GM23338 (cell line): ENCODE measurements around the gene OR7G1. TPM values are rescaled to one million over a fixed set of nuclear protein-coding genes. Genes with fewer than 3 reads are reported as not detected.

Experiments
- ATAC-seq: fragments of 200-7000 bp; cut with Tn5 transposase; 3 replicates; pipeline ENCODE4 v1.9.1; 2020
- DNase-seq: peaks from one replicate; pipeline ENCODE4 v3.0.0-alpha.2; 2015; ENCODE audit warnings: low spot score
- H2AFZ ChIP-seq: fragments of 200-600 bp; sonication (generic); 2 replicates; pipeline ENCODE4 v1.8.0; 2016; ENCODE audit warnings: antibody characterized with exemption, mild to moderate bottlenecking, moderate library complexity
- H3F3A ChIP-seq: fragments of 200-600 bp; sonication (generic); replicated peaks from 2 replicates; pipeline ENCODE4 v1.8.0; 2017; ENCODE audit warnings: antibody characterized with exemption, mixed run types, low read depth
- H3K27ac ChIP-seq: fragments of 200-600 bp; sonication (generic); 2 replicates; pipeline ENCODE4 v1.6.1; 2016; ENCODE audit warnings: low read depth
- H3K27me3 ChIP-seq: fragments of 200-600 bp; sonication (generic); 2 replicates; pipeline ENCODE4 v1.8.0; 2016; ENCODE audit warnings: mild to moderate bottlenecking, mixed run types, moderate library complexity; ENCODE audit not compliant: insufficient read depth
- H3K36me3 ChIP-seq: fragments of 200-600 bp; sonication (generic); 2 replicates; pipeline ENCODE4 v1.8.0; 2016; ENCODE audit warnings: mild to moderate bottlenecking; ENCODE audit not compliant: insufficient read depth
- H3K4me1 ChIP-seq: fragments of 200-600 bp; sonication (generic); 2 replicates; pipeline ENCODE4 v1.8.0; 2016; ENCODE audit warnings: mild to moderate bottlenecking, moderate library complexity; ENCODE audit not compliant: insufficient read depth
- H3K4me2 ChIP-seq: fragments of 200-600 bp; sonication (generic); 2 replicates; pipeline ENCODE4 v1.7.1; 2017; ENCODE audit warnings: mixed run types
- H3K4me3 ChIP-seq: fragments of 200-600 bp; sonication (generic); 2 replicates; pipeline ENCODE4 v1.6.1; 2016; ENCODE audit warnings: mixed run types
- H3K79me2 ChIP-seq: fragments of 200-600 bp; sonication (generic); replicated peaks from 2 replicates; pipeline ENCODE4 v1.8.0; 2017; ENCODE audit warnings: mild to moderate bottlenecking; ENCODE audit not compliant: insufficient read depth
- H3K9me2 ChIP-seq: fragments of 200-600 bp; sonication (generic); 2 replicates; pipeline ENCODE4 v1.8.0; 2017; ENCODE audit not compliant: insufficient read depth
- H4K20me1 ChIP-seq: fragments of 200-600 bp; sonication (generic); replicated peaks from 2 replicates; pipeline ENCODE4 v1.8.0; 2017; ENCODE audit warnings: mild to moderate bottlenecking; ENCODE audit not compliant: insufficient read depth
- H3K27ac Mint-ChIP-seq: 2 replicates; pipeline ENCODE4 v1.8.0; 2020; ENCODE audit warnings: inconsistent platforms, mild to moderate bottlenecking, moderate library complexity, mixed read lengths
- H3K27me3 Mint-ChIP-seq: 3 replicates; pipeline ENCODE4 v1.8.0; 2022; ENCODE audit warnings: low read depth, mild to moderate bottlenecking, moderate library complexity, mixed read lengths, inconsistent platforms; ENCODE audit not compliant: insufficient read depth, poor library complexity
- H3K36me3 Mint-ChIP-seq: 3 replicates; pipeline ENCODE4 v1.8.0; 2021; ENCODE audit warnings: low read depth, mild to moderate bottlenecking, inconsistent platforms, moderate library complexity, mixed read lengths
- H3K4me1 Mint-ChIP-seq: 3 replicates; pipeline ENCODE4 v1.8.0; 2020; ENCODE audit warnings: mild to moderate bottlenecking, inconsistent platforms, mixed read lengths
- H3K4me3 Mint-ChIP-seq: 3 replicates; pipeline ENCODE4 v1.8.0; 2021; ENCODE audit warnings: moderate library complexity, mild to moderate bottlenecking, inconsistent platforms, mixed read lengths
- H3K9me3 Mint-ChIP-seq: 3 replicates; pipeline ENCODE4 v1.8.0; 2020; ENCODE audit warnings: moderate library complexity, mild to moderate bottlenecking, inconsistent platforms, mixed read lengths
- CREB1 ChIP-seq: fragments of 250-450 bp; sonication (Bioruptor Pico); IDR thresholded peaks from 2 replicates; pipeline ENCODE4 v1.5.0; 2020; ENCODE audit warnings: low read depth, mild to moderate bottlenecking, moderate library complexity
- CTCF ChIP-seq, 2 experiments: fragments of 200-600 bp in 1 of 2; sonication (generic) in 1 of 2; conservative IDR thresholded peaks; 2 replicates each; pipeline versions ENCODE4 v1.5.1 to v1.6.1; 2016 to 2017; ENCODE audit warnings: antibody characterized with exemption in 2 of 2, low read depth in 2 of 2, mild to moderate bottlenecking in 2 of 2, moderate library complexity in 1 of 2
- ETS1 ChIP-seq: IDR thresholded peaks from 2 replicates; pipeline ENCODE4 v1.6.1; 2016; ENCODE audit warnings: antibody characterized with exemption
- EZH2 ChIP-seq: fragments of 200-600 bp; sonication (generic); IDR thresholded peaks from one replicate; pipeline ENCODE4 v1.8.0; 2017; ENCODE audit warnings: antibody characterized with exemption, mild to moderate bottlenecking, low read depth; ENCODE audit not compliant: unreplicated experiment
- EZH2phosphoT487 ChIP-seq: fragments of 200-600 bp; sonication (generic); IDR thresholded peaks from one replicate; pipeline ENCODE4 v1.8.1; 2018; ENCODE audit warnings: antibody characterized with exemption; ENCODE audit not compliant: unreplicated experiment
- JUNB ChIP-seq: IDR thresholded peaks from one replicate; pipeline ENCODE4 v1.6.1; 2016; ENCODE audit warnings: antibody characterized with exemption; ENCODE audit not compliant: unreplicated experiment
- NANOG ChIP-seq: IDR thresholded peaks from 2 replicates; pipeline ENCODE4 v1.6.1; 2016; ENCODE audit warnings: antibody characterized with exemption, borderline replicate concordance
- POLR2AphosphoS5 ChIP-seq: IDR thresholded peaks from 2 replicates; pipeline ENCODE4 v1.6.1; 2016; ENCODE audit warnings: antibody characterized with exemption, low read depth
- REST ChIP-seq: IDR thresholded peaks from one replicate; pipeline ENCODE4 v1.6.1; 2018; ENCODE audit warnings: antibody characterized with exemption; ENCODE audit not compliant: unreplicated experiment
- STAT1 ChIP-seq: IDR thresholded peaks from one replicate; pipeline ENCODE4 v1.6.1; 2016; ENCODE audit warnings: antibody characterized with exemption; ENCODE audit not compliant: unreplicated experiment
- ZNF114 ChIP-seq: fragments of 250-450 bp; sonication (Bioruptor Pico); IDR thresholded peaks from 2 replicates; pipeline ENCODE4 v1.5.0; 2020; ENCODE audit warnings: mild to moderate bottlenecking, moderate library complexity
- ZNF331 ChIP-seq: fragments of 250-450 bp; sonication (Bioruptor Pico); IDR thresholded peaks from 2 replicates; pipeline ENCODE4 v1.5.0; 2020; ENCODE audit warnings: low read depth, mild to moderate bottlenecking, moderate library complexity
- ZNF462 ChIP-seq: fragments of 250-450 bp; sonication (Bioruptor Pico); IDR thresholded peaks from 2 replicates; pipeline ENCODE4 v1.5.0; 2020; ENCODE audit warnings: mild to moderate bottlenecking, moderate library complexity
- long read RNA-seq: library from polyadenylated mRNA; unstranded; transcript quantifications from one replicate; pipeline ENCODE4 v2.0.0, GENCODE V29; 2020; ENCODE audit not compliant: unreplicated experiment
- polyA plus RNA-seq: library from polyadenylated mRNA; unstranded; fragments of >200 nt; fragmentation: Nextera tagmentation; extraction: Ambion mirVana; gene quantifications from 2 replicates; pipeline ENCODE4 v1.2.1, GENCODE V29; 2016
- total RNA-seq: library from RNA; depleted of rRNA; stranded (reverse); fragments of >200 nt; shearing (Covaris generic); gene quantifications from 2 replicates; pipeline ENCODE4 v1.2.3, GENCODE V29; 2014; rRNA removed

OR7G1 gene
- total RNA-seq (not detected in 2 replicates), polyA plus RNA-seq (not detected in 2 replicates)
- long read RNA-seq, result 0 reads

GRCh38 chr19:9115307-9115813, at the start of gene OR7G1:
OR7G1 (minus strand) TSS chr19:9115763; CDS start chr19:9115763, 0 bp downstream.
- TF ChIP-seq CTCF (conservative IDR thresholded peaks at IDR 0.05; ENCODE audit: low read depth in 2 of 2), result no peak
- TF ChIP-seq CREB1, result no peak
- TF ChIP-seq EZH2phosphoT487, result no peak
- no peak for TF ChIP-seq ZNF462 (CRISPR knock-in tag)
- no peak for TF ChIP-seq STAT1
- TF ChIP-seq POLR2AphosphoS5, result no peak
- TF ChIP-seq REST, result no peak
- TF ChIP-seq ZNF114 (CRISPR knock-in tag), result no peak
- no peak for TF ChIP-seq NANOG
- no peak for TF ChIP-seq JUNB
- TF ChIP-seq ETS1, result no peak
- TF ChIP-seq ZNF331 (CRISPR knock-in tag), result no peak
- no peak for TF ChIP-seq EZH2
- H2AFZ ChIP-seq, result no peak within 1 kb of the TSS
- peaks cover 95% of the 10 kb centered on the region for H3K9me3 Mint-ChIP-seq
- peaks cover 24% of the 10 kb centered on the region for H3K36me3 Mint-ChIP-seq
- no peaks in the 10 kb centered on the region for H3K4me1 ChIP-seq
- H3K36me3 ChIP-seq, result no peaks in the 10 kb centered on the region
- H3K4me2 ChIP-seq, result no peak within 1 kb of the TSS
- H3F3A ChIP-seq, result no peaks in the 10 kb centered on the region
- DNase-seq, result no peak
- H3K27me3 ChIP-seq, result no peaks in the 10 kb centered on the region
- no peaks in the 10 kb centered on the region for H4K20me1 ChIP-seq
- ATAC-seq, result no peak
- H3K4me3 Mint-ChIP-seq, result no peak within 1 kb of the TSS
- no peak within 1 kb of the TSS for H3K27ac ChIP-seq
- no peaks in the 10 kb centered on the region for H3K9me2 ChIP-seq
- no peak within 1 kb of the TSS for H3K27ac Mint-ChIP-seq
- no peaks in the 10 kb centered on the region for H3K4me1 Mint-ChIP-seq
- peaks cover 5% of the 10 kb centered on the region for H3K27me3 Mint-ChIP-seq
- no peak within 1 kb of the TSS for H3K4me3 ChIP-seq
- no peaks in the 10 kb centered on the region for H3K79me2 ChIP-seq
